Endometrium (tissue), 2 donors: Measurements from ENCODE around the gene NOL4L.
A peak's percentile ranks its signal among the peaks of the same experiment; 100 is the strongest.

Source experiments
- FAIRE-seq: peaks from 2 replicates; lab custom pipeline; 2012; peaks lifted over from hg19 to GRCh38; lab: Jason Lieb, UNC
- donor health status: control.
- donor health status: control.

The NOL4L gene

DNA sequence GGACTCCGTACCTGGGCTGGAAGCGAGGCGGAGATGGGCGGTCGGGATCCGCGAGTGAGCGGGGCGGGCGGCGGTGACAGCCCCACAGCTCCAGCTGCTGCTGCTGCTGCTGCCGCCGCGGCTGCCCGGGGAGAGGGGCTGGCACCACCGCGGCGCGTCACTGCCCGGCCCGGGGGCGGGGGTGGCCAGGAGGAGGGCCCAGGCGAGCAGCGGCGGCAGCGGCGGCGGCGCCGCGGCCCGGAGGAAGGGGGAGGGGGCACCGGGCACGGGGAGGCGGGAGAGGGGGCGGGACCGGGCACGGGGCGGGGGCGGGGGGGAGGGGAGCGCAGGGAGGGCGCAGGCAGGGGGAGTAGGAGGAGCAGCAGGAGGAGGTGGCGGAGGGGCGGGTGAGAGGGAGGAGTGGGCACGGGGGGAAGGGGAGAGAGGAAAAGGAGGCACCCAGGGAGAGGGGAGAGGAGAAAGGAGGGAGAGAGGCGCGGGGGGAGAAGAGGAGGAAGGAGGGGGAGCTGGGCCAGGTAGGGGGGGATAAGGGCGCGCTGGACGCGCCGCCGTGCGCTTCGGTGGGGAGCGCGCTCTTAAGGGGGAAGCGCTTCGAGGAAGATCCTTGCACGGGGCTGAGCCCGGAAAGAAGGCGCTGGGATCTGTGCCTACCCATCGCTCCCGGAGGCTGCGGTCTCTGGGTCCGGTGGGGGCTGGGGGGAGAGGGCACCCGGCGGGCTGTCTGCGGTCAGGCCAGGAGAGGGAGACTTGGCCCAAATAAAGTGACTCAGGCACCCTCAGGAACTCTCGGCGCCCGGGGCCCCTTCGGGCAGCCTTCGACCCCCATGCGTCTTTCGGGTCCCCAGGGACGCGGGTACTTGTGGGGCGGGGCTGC is 101.5 kb downstream of the NOL4L start:
- FAIRE-seq = no peak

DNA sequence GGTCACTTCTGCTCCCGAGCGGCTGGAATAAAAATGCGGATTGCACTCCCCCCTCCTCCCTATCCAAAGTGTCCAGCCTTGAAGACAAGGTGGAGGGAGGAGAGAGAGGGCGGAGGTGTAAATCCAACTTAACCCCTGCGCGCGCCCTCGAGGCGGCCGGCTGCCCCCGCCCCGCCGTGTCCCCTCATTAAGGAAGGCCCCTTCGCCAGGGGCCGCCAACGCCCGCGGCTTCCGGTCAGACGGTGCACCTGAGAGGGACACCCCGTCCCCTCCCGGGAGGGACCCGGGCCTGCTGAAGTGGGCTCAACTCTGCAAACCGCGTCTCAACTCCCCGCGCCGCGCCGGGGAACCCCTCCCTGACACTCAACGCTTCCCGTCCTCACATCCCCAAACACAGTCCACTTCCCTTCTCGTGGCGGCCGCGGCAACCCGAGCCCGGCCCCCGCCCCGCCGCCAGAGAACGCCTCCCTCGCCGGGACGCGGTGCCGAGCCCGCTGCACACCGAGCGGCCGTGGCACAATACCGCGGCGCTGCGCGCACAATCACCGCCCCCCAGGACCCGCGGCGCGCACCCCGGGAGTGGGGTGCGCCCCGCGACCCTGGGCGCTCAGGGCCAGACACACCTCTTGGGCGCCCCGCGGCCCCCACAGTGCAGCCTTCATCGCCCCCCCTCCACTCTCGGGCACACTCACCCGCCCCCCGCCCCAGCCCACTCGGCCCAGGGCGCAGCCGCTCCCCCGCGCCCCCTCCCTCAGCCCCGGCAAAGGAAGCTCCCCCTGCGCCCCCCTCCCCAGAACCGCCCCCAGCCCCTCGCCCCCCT is 102.5 kb downstream of the NOL4L start:
- no peak for FAIRE-seq

DNA sequence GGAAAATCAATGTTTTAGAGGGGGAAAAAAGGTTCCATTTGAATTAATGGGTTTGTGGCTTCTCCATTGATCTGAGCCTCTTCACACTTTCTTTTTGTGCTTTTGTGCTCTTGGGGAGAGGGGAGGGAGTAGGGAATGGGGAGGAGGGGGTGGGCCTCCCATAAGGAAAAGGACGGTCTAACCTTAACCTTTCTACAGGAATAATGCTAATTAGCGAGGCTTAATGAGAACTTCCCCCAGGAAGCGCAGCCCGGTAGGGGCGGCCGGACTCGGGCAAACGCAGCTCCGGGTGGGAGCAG is 103.0 kb downstream of the NOL4L start:
- FAIRE-seq = no peak

DNA sequence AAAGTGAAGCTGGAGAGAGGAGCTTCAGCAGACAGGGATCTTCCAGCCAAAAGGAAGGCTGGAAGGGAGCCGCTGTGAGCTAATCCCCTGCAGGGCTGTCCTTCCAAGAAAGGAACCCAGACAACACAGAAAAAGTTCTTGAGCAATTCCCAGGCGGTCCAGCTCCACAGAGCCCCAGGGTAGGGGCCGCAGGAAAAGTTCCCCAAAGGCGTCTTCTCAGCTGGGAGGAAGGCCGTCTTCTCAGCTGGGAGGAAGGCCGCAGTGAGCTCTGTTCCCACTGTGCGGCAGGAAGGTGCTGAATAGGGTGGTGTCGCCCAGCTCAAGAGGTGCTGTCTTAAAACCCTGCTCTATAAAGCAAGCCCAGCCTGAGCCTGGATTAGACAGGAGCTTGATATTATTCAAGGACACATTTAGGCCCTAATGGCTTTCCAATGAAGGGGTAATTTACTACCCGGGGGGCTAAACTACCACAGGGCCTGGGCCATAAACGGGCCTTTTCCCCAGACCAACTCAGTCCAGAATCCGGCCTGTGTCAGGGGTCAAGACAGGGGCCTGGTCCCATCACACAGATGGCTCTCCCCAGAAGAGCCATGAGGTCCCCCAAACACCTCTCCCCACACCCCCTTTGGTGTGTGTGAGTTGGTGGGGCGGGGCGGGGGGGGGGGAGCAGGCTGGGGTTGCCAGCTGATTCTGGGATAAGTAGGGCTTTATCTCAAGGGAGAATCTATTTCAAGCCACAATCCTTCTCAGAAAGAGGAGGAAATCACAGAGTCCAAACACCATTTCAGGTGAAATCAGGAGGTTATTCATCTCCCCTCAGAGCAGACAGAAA is 103.6 kb downstream of the NOL4L start:
- no peak for FAIRE-seq

GRCh38 chr20:32480371-32481241 is 104.5 kb downstream of the NOL4L start:
- FAIRE-seq = no peak

- no peak for FAIRE-seq
Observed at GRCh38 chr20:32479697-32480171, 105.4 kb downstream of the NOL4L start.

DNA sequence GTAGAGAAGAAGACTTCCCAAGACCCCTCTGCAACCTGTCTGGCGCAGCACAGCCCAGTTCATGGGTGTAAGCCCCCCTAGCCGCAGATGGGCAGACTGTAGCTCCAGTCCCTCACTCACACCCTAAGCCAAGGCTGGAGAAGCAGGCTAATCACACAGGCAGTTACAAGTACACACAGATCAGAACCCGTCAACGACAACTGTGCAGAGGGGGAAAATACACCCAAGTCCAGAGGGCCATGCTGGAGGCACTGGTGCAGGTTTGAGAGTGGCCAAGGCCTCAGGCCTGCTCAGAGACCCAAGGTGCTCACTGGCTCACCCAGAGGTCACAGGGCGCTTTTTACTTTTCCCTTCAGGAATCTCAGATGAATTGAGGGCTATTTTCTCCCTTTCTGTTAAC is 106.1 kb downstream of the NOL4L start:
- no peak for FAIRE-seq

- no peak for FAIRE-seq
Observed at GRCh38 chr20:32478576-32478975, 106.6 kb downstream of the NOL4L start.

GRCh38 chr20:32477594-32478512 is 107.3 kb downstream of the NOL4L start:
- no peak for FAIRE-seq

- FAIRE-seq = no peak
Observed at GRCh38 chr20:32476684-32477593, 108.2 kb downstream of the NOL4L start.

GRCh38 chr20:32474967-32475811 is 109.9 kb downstream of the NOL4L start:
- peak; percentile 88 for FAIRE-seq

- no peak for FAIRE-seq
Observed at GRCh38 chr20:32474717-32474966, 110.5 kb downstream of the NOL4L start.

- no peak for FAIRE-seq
Observed at GRCh38 chr20:32474009-32474716, 111.0 kb downstream of the NOL4L start.

DNA sequence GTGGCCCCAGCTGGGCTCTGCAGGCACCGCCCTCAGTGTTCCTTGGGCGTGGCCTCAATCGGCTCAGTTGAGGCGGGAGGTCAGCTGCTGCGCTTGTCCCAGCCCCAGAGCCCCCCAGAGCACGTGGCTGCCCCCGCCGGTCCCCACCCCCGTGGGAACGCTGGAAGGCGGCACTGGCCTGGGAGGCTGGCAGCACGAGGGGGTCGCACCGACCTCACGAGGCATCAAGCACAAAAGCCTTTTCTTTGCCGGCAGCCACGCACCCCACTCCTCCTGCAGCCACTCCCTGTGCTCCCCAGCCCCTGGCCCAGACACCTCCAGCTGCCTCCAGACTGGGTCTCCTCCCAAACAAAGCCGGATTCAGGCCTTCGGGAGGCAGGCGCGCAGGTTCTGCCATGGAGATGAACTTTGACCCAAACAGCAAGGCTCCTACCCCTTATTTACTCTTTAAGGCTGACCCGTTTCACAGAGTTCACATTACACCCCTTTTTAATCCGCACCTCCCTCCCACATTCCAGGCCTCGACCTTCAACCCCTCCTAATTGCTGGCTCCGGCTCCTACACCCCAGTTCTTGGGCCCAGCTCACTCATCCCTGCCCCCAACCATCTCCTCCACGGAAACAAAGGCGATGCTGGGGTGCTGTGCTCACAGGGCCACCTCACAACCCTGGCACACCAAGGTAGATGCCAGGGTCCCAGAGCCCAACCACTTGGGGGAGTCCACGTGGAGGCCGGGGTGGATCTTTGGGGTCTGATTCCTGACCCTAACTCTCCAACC is 111.7 kb downstream of the NOL4L start:
- no peak for FAIRE-seq

- no peak for FAIRE-seq
Observed at GRCh38 chr20:32472581-32473207, 112.4 kb downstream of the NOL4L start.

DNA sequence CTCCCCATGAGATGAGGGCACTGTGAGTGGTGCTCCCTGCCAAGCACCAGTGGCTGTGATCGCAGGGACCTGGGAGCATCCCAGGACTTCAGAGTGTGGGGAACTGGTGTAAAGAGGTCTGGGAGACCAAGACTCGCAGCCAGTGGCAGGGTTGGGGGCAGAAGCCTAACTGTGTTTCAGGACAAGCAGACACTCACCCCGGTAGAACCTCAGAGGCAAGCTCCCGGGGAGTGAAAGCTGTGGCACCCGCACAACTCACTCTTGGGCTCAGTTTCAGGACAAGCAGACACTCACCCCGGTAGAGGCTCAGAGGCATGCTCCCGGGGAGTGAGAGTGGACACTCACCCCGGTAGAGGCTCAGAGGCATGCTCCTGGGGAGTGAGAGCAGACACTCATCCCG is 114.2 kb downstream of the NOL4L start:
- FAIRE-seq = no peak
